GM23338 (cell line): ENCODE results near the gene TRMT2A.

ENCODE experiments used
- CREB1 ChIP-seq: fragments of 250-450 bp; sonication (Bioruptor Pico); IDR thresholded peaks from 2 replicates; pipeline ENCODE4 v1.5.0; 2020; ENCODE audit warnings: low read depth, mild to moderate bottlenecking, moderate library complexity
- CTCF ChIP-seq, 2 experiments: fragments of 200-600 bp in 1 of 2; sonication (generic) in 1 of 2; conservative IDR thresholded peaks; 2 replicates each; pipeline versions ENCODE4 v1.5.1 to v1.6.1; 2016 to 2017; ENCODE audit warnings: antibody characterized with exemption in 2 of 2, low read depth in 2 of 2, mild to moderate bottlenecking in 2 of 2, moderate library complexity in 1 of 2
- EZH2 ChIP-seq: fragments of 200-600 bp; sonication (generic); IDR thresholded peaks from one replicate; pipeline ENCODE4 v1.8.0; 2017; ENCODE audit warnings: antibody characterized with exemption, mild to moderate bottlenecking, low read depth; ENCODE audit not compliant: unreplicated experiment
- EZH2phosphoT487 ChIP-seq: fragments of 200-600 bp; sonication (generic); IDR thresholded peaks from one replicate; pipeline ENCODE4 v1.8.1; 2018; ENCODE audit warnings: antibody characterized with exemption; ENCODE audit not compliant: unreplicated experiment
- POLR2AphosphoS5 ChIP-seq: IDR thresholded peaks from 2 replicates; pipeline ENCODE4 v1.6.1; 2016; ENCODE audit warnings: antibody characterized with exemption, low read depth

GRCh38 chr22:20066617-20067383, 50.2 kb downstream of the TRMT2A start:
- no peak for TF ChIP-seq CTCF (conservative IDR thresholded peaks at IDR 0.05; ENCODE audit: low read depth in 2 of 2)
- TF ChIP-seq EZH2, result no peak
- no peak for TF ChIP-seq CREB1 (CRISPR knock-in tag)
- TF ChIP-seq EZH2phosphoT487, result no peak
- TF ChIP-seq POLR2AphosphoS5, result no peak
